Adrenal gland (tissue), 5 donors: ENCODE results near the gene UPK1A.

Experiments used
- POLR2A ChIP-seq, 2 donors: fragments of 450-650 bp; IDR thresholded peaks; one replicate each; pipeline ENCODE4 v1.6.1; 2017; ENCODE audit warnings: antibody characterized with exemption in 2 of 2, mild to moderate bottlenecking in 2 of 2, moderate library complexity in 1 of 2
- TF ChIP-seq, protein P1 (sequence below), 6 experiments: fragments of 450-650 bp in 4 of 6; fragments of 200-600 bp in 2 of 6; sonication (generic) in 1 of 6; IDR thresholded peaks; 1 replicate in 5 of 6; 2 replicates in 1 of 6; pipeline versions ENCODE4 v1.5.1 to v1.8.0; 2016 to 2021; ENCODE audit warnings: antibody characterized with exemption in 6 of 6, mild to moderate bottlenecking in 2 of 6, moderate library complexity in 1 of 6
- donor health status: DM: no; HTN: no; CAD: no.

- TF ChIP-seq POLR2A (IDR thresholded peaks at IDR 0.05), result no peak
- TF ChIP-seq, protein P1, sequence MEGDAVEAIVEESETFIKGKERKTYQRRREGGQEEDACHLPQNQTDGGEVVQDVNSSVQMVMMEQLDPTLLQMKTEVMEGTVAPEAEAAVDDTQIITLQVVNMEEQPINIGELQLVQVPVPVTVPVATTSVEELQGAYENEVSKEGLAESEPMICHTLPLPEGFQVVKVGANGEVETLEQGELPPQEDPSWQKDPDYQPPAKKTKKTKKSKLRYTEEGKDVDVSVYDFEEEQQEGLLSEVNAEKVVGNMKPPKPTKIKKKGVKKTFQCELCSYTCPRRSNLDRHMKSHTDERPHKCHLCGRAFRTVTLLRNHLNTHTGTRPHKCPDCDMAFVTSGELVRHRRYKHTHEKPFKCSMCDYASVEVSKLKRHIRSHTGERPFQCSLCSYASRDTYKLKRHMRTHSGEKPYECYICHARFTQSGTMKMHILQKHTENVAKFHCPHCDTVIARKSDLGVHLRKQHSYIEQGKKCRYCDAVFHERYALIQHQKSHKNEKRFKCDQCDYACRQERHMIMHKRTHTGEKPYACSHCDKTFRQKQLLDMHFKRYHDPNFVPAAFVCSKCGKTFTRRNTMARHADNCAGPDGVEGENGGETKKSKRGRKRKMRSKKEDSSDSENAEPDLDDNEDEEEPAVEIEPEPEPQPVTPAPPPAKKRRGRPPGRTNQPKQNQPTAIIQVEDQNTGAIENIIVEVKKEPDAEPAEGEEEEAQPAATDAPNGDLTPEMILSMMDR (IDR thresholded peaks at IDR 0.05), result no peak
Measured at GRCh38 chr19:35656700-35657099, 9.6 kb upstream of the UPK1A start.
